Ascending aorta (tissue), 2 donors: ENCODE results near the gene DDX18. TPM values are rescaled to one million over a fixed set of nuclear protein-coding genes. Genes with fewer than 3 reads are reported as not detected.

Experiments
- DNase-seq, 2 donors: peaks; one replicate each; pipeline ENCODE4 v3.0.0-alpha.2; 2019; ENCODE audit warnings: low spot score in 2 of 2
- H3K27ac ChIP-seq, 2 donors: fragments of 200-600 bp; sonication (generic); one replicate each; pipeline ENCODE4 v1.5.1; 2016 to 2017; ENCODE audit warnings: mild to moderate bottlenecking in 1 of 2
- H3K27me3 ChIP-seq: fragments of 200-600 bp; sonication (generic); one replicate; pipeline ENCODE4 v1.5.1; 2017
- H3K36me3 ChIP-seq, 2 donors: fragments of 200-600 bp; sonication (generic); one replicate each; pipeline ENCODE4 v1.5.1; 2016
- H3K4me1 ChIP-seq, 2 donors: fragments of 200-600 bp; sonication (generic); one replicate each; pipeline ENCODE4 v1.5.1; 2016 to 2017; ENCODE audit warnings: mild to moderate bottlenecking in 1 of 2
- H3K4me3 ChIP-seq, 2 donors: fragments of 200-600 bp; sonication (generic); one replicate each; pipeline ENCODE4 v1.5.1; 2016 to 2017; ENCODE audit warnings: mild to moderate bottlenecking in 1 of 2
- H3K9me3 ChIP-seq, 2 donors: fragments of 200-600 bp; sonication (generic); one replicate each; pipeline ENCODE4 v1.5.1; 2016
- intact Hi-C: fragments of 100-400 bp; cut with DNase I; formaldehyde crosslinking; loops from one replicate; pipeline ENCODE4 v1.15.1; 2023
- total RNA-seq: library from RNA; depleted of rRNA; stranded (reverse); fragments of >200 nt; gene quantifications from one replicate; pipeline ENCODE4 v1.1.0, GENCODE V29; 2016
- TF ChIP-seq, protein P1 (sequence below), 3 experiments: fragments of 200-600 bp in 2 of 3; fragments of 450-650 bp in 1 of 3; sonication (generic) in 2 of 3; IDR thresholded peaks; one replicate each; pipeline ENCODE4 v1.5.1; 2016 to 2019; ENCODE audit warnings: antibody characterized with exemption in 3 of 3, mild to moderate bottlenecking in 1 of 3, moderate library complexity in 1 of 3

DDX18 gene
- total RNA-seq, 1 donor from 2014 or later, result 20.5 TPM

GRCh38 chr2:117776888-117777287 is 37.6 kb upstream of the DDX18 start:
- no peak for DNase-seq
- no peak overlapping the region for H3K4me3 ChIP-seq
- no peaks in the 10 kb centered on the region for H3K27me3 ChIP-seq
- no peaks in the 10 kb centered on the region for H3K9me3 ChIP-seq
- H3K4me1 ChIP-seq, result no peaks in the 10 kb centered on the region
- H3K27ac ChIP-seq, result no peak overlapping the region
- intact Hi-C loops, result no loop called here
- no peaks in the 10 kb centered on the region for H3K36me3 ChIP-seq
- TF ChIP-seq, protein P1, sequence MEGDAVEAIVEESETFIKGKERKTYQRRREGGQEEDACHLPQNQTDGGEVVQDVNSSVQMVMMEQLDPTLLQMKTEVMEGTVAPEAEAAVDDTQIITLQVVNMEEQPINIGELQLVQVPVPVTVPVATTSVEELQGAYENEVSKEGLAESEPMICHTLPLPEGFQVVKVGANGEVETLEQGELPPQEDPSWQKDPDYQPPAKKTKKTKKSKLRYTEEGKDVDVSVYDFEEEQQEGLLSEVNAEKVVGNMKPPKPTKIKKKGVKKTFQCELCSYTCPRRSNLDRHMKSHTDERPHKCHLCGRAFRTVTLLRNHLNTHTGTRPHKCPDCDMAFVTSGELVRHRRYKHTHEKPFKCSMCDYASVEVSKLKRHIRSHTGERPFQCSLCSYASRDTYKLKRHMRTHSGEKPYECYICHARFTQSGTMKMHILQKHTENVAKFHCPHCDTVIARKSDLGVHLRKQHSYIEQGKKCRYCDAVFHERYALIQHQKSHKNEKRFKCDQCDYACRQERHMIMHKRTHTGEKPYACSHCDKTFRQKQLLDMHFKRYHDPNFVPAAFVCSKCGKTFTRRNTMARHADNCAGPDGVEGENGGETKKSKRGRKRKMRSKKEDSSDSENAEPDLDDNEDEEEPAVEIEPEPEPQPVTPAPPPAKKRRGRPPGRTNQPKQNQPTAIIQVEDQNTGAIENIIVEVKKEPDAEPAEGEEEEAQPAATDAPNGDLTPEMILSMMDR (IDR thresholded peaks at IDR 0.05), result no peak

GRCh38 chr2:117785740-117786139 is 28.8 kb upstream of the DDX18 start:
- DNase-seq, result no peak
- intact Hi-C loops, result no loop called here
- no peaks in the 10 kb centered on the region for H3K4me1 ChIP-seq
- no peaks in the 10 kb centered on the region for H3K27me3 ChIP-seq
- TF ChIP-seq, protein P1 (IDR thresholded peaks at IDR 0.05), result peak in 2 of 3 experiments; percentile 28 to 43
- no peak overlapping the region for H3K4me3 ChIP-seq
- H3K36me3 ChIP-seq, result no peaks in the 10 kb centered on the region
- no peak overlapping the region for H3K27ac ChIP-seq
- H3K9me3 ChIP-seq, result no peaks in the 10 kb centered on the region

- no peaks in the 10 kb centered on the region for H3K27me3 ChIP-seq
- no peak for DNase-seq
- H3K36me3 ChIP-seq, result no peaks in the 10 kb centered on the region
- H3K4me3 ChIP-seq, result no peak overlapping the region
- TF ChIP-seq, protein P1 (IDR thresholded peaks at IDR 0.05), result no peak
- no peaks in the 10 kb centered on the region for H3K9me3 ChIP-seq
- H3K4me1 ChIP-seq, result no peaks in the 10 kb centered on the region
- no peak overlapping the region for H3K27ac ChIP-seq
- intact Hi-C loops, result no loop called here
Measured at GRCh38 chr2:117786520-117786919, 28.0 kb upstream of the DDX18 start.

- Histone ChIP-seq H3K27ac (no peak overlapping the region), H3K27me3 (no peaks in the 10 kb centered on the region), H3K4me1 (no peaks in the 10 kb centered on the region), H3K36me3 (no peaks in the 10 kb centered on the region), H3K9me3 (no peaks in the 10 kb centered on the region), H3K4me3 (no peak overlapping the region)
- TF ChIP-seq, protein P1 (IDR thresholded peaks at IDR 0.05), result no peak
- intact Hi-C loops, result no loop called here
- no peak for DNase-seq
Measured at GRCh38 chr2:117789505-117789904, 25.0 kb upstream of the DDX18 start.

GRCh38 chr2:117794668-117795067 is 19.8 kb upstream of the DDX18 start:
- DNase-seq, result no peak

More at GRCh38 chr2:117794668-117795067, 19.8 kb upstream of the DDX18 start:
- no peaks in the 10 kb centered on the region for H3K4me1 ChIP-seq
- no peaks in the 10 kb centered on the region for H3K27me3 ChIP-seq
- no peak overlapping the region for H3K27ac ChIP-seq
- no peak overlapping the region for H3K4me3 ChIP-seq
- H3K9me3 ChIP-seq, result no peaks in the 10 kb centered on the region
- intact Hi-C loops, result no loop called here
- H3K36me3 ChIP-seq, result no peaks in the 10 kb centered on the region
- TF ChIP-seq, protein P1 (IDR thresholded peaks at IDR 0.05), result no peak
